ENCODE measurements around the gene ATP1A4.

Gene ATP1A4

GRCh38 chr1:160196143-160196542, 44.7 kb downstream of the ATP1A4 start:
- DNase-seq (ENCODE audit: low read depth), result no peak
- no peak for TF ChIP-seq CTCF (IDR thresholded peaks at IDR 0.05; ENCODE audit: control insufficient read depth, extremely low read depth, insufficient read depth)
- H3K4me3 ChIP-seq (ENCODE audit: low read depth, low read length), result no peak overlapping the region

GRCh38 chr1:160197231-160197630, 45.8 kb downstream of the ATP1A4 start:
- DNase-seq (ENCODE audit: low read depth), result no peak
- no peak overlapping the region for H3K4me3 ChIP-seq (ENCODE audit: low read depth, low read length)
- TF ChIP-seq CTCF (IDR thresholded peaks at IDR 0.05; ENCODE audit: control insufficient read depth, extremely low read depth, insufficient read depth), result no peak

- TF ChIP-seq CTCF (IDR thresholded peaks at IDR 0.05; ENCODE audit: control insufficient read depth, extremely low read depth, insufficient read depth), result no peak
- H3K4me3 ChIP-seq (ENCODE audit: low read depth, low read length), result no peak overlapping the region
- no peak for DNase-seq (ENCODE audit: low read depth)
These were observed 49.4 kb downstream of the ATP1A4 start for GRCh38 chr1:160200786-160201185.

GRCh38 chr1:160204526-160205241, 53.3 kb downstream of the ATP1A4 start:
- H3K4me3 ChIP-seq (ENCODE audit: low read depth, low read length), result no peak overlapping the region
- TF ChIP-seq CTCF (IDR thresholded peaks at IDR 0.05; ENCODE audit: control insufficient read depth, extremely low read depth, insufficient read depth), result no peak
- no peak for DNase-seq (ENCODE audit: low read depth)

GRCh38 chr1:160205242-160206035, 54.0 kb downstream of the ATP1A4 start, which contains the start of gene PEA15:
Gene PEA15, plus strand, starts transcription at chr1:160205384. Its CDS starts 6,161 bp downstream, at chr1:160211545.
- no peak for TF ChIP-seq CTCF (IDR thresholded peaks at IDR 0.05; ENCODE audit: control insufficient read depth, extremely low read depth, insufficient read depth)
- no peak for DNase-seq (ENCODE audit: low read depth)
- peak within 1 kb of the TSS; percentile 92 for H3K4me3 ChIP-seq (ENCODE audit: low read depth, low read length)

GRCh38 chr1:160206036-160206389, 54.6 kb downstream of the ATP1A4 start:
- peak overlapping the region; percentile 92 for H3K4me3 ChIP-seq (ENCODE audit: low read depth, low read length)
- TF ChIP-seq CTCF (IDR thresholded peaks at IDR 0.05; ENCODE audit: control insufficient read depth, extremely low read depth, insufficient read depth), result no peak
- no peak for DNase-seq (ENCODE audit: low read depth)

All from LNCaP clone FGC (cell line).